ENCODE measurements around the gene IGDCC3. TPM values are rescaled to one million over a fixed set of nuclear protein-coding genes. Genes with fewer than 3 reads are reported as not detected.

The IGDCC3 gene
- total RNA-seq, 4 donors from 2014 or later: 0.13 TPM; not detected in 3

GRCh38 chr15:65421360-65422215, 43.8 kb upstream of the IGDCC3 start:
- no peak for TF ChIP-seq CTCF (IDR thresholded peaks at IDR 0.05)
- TF ChIP-seq EP300 (IDR thresholded peaks at IDR 0.05): no peak
- no peak for TF ChIP-seq POLR2A (IDR thresholded peaks at IDR 0.05)
- no peak for TF ChIP-seq POLR2AphosphoS5 (IDR thresholded peaks at IDR 0.05)
- H3K27ac ChIP-seq: peak overlapping the region in 3 of 4 donors; percentile 16 to 67 (median 60)
- H3K4me1 ChIP-seq: peaks cover 0 to 34% (median 13%) of the 10 kb centered on the region in 3 donors
- WGBS, 2 donors (ENCODE audit: low coverage in 1 of 2): 12% methylated on average over 7 of the region's 39 CpGs; no CpG with 5 or more reads in 1 of the 2 donors
- H3K27me3 ChIP-seq: peaks cover 38% of the 10 kb centered on the region
- no peaks in the 10 kb centered on the region for H3K36me3 ChIP-seq
- H3K4me3 ChIP-seq: peak overlapping the region; percentile 33 to 63
- H3K9me3 ChIP-seq: no peaks in the 10 kb centered on the region
- peak; percentile 8 for ATAC-seq

- H3K27ac ChIP-seq: peak overlapping the region in 2 of 4 donors; percentile 60 to 67
- ATAC-seq: no peak
Observed at GRCh38 chr15:65420975-65421359, 43.2 kb upstream of the IGDCC3 start.

GRCh38 chr15:65418596-65418995, 40.8 kb upstream of the IGDCC3 start:
- Histone ChIP-seq H3K9me3 (no peaks in the 10 kb centered on the region), H3K4me3 (no peak overlapping the region), H3K27ac (peak overlapping the region in 1 of 4 donors; percentile 8), H3K4me1 (peaks cover 0 to 36% (median 13%) of the 10 kb centered on the region in 3 donors), H3K36me3 (no peaks in the 10 kb centered on the region), H3K27me3 (peaks cover 53% of the 10 kb centered on the region)
- WGBS, 2 donors (ENCODE audit: low coverage in 1 of 2): 56 to 100% methylated on average over 1 of the region's 2 CpGs
- no peak for ATAC-seq
- TF ChIP-seq POLR2AphosphoS5 (IDR thresholded peaks at IDR 0.05) (no peak), CTCF (IDR thresholded peaks at IDR 0.05) (no peak), EP300 (IDR thresholded peaks at IDR 0.05) (no peak)

More at GRCh38 chr15:65420975-65421359, 43.2 kb upstream of the IGDCC3 start:
- Histone ChIP-seq H3K9me3 (no peaks in the 10 kb centered on the region), H3K36me3 (no peaks in the 10 kb centered on the region), H3K27me3 (peaks cover 42% of the 10 kb centered on the region), H3K4me3 (peak overlapping the region in 1 of 2 donors; percentile 63), H3K4me1 (peaks cover 0 to 36% (median 13%) of the 10 kb centered on the region in 3 donors)
- 33% methylated on average over 3 of the region's 17 CpGs; no CpG with 5 or more reads in 1 of the 2 donors for WGBS, 2 donors (ENCODE audit: low coverage in 1 of 2)
- TF ChIP-seq POLR2A (IDR thresholded peaks at IDR 0.05) (no peak), CTCF (IDR thresholded peaks at IDR 0.05) (no peak), POLR2AphosphoS5 (IDR thresholded peaks at IDR 0.05) (no peak), EP300 (IDR thresholded peaks at IDR 0.05) (no peak)

- 46 to 56% methylated on average over 5 to 7 of the region's 8 CpGs for WGBS, 2 donors (ENCODE audit: low coverage in 1 of 2)
- Histone ChIP-seq H3K9me3 (no peaks in the 10 kb centered on the region), H3K27ac (peak overlapping the region in 2 of 4 donors; percentile 37 to 45), H3K4me3 (no peak overlapping the region), H3K4me1 (peaks cover 0 to 24% (median 12%) of the 10 kb centered on the region in 3 donors), H3K27me3 (peaks cover 53% of the 10 kb centered on the region), H3K36me3 (no peaks in the 10 kb centered on the region)
- peak; percentile 79 for ATAC-seq
- TF ChIP-seq POLR2A (IDR thresholded peaks at IDR 0.05) (no peak), EP300 (IDR thresholded peaks at IDR 0.05) (no peak)
Observed at GRCh38 chr15:65416845-65417416, 39.1 kb upstream of the IGDCC3 start.

GRCh38 chr15:65414841-65415621, 37.2 kb upstream of the IGDCC3 start:
- H3K27me3 ChIP-seq: peaks cover 37% of the 10 kb centered on the region
- no peak for ATAC-seq
- no peaks in the 10 kb centered on the region for H3K36me3 ChIP-seq
- H3K27ac ChIP-seq: peak overlapping the region in 2 of 4 donors; percentile 18 to 51
- WGBS, 2 donors (ENCODE audit: low coverage in 1 of 2): no CpG with 5 or more reads among the region's 14 CpGs
- TF ChIP-seq CTCF (IDR thresholded peaks at IDR 0.05): no peak
- no peak for TF ChIP-seq EP300 (IDR thresholded peaks at IDR 0.05)
- no peak for TF ChIP-seq POLR2A (IDR thresholded peaks at IDR 0.05)
- TF ChIP-seq POLR2AphosphoS5 (IDR thresholded peaks at IDR 0.05): no peak
- peaks cover 0 to 7% (median 0%) of the 10 kb centered on the region in 3 donors for H3K4me1 ChIP-seq
- H3K4me3 ChIP-seq: no peak overlapping the region
- no peaks in the 10 kb centered on the region for H3K9me3 ChIP-seq
